PC-9 (cell line): ENCODE measurements around the gene SELE.

Source experiments
- CTCF ChIP-seq: fragments of 200-600 bp; sonication (generic); conservative IDR thresholded peaks from 2 replicates; pipeline ENCODE4 v1.6.1; 2017; ENCODE audit warnings: mixed run types, antibody characterized with exemption, mild to moderate bottlenecking, moderate library complexity
- EZH2 ChIP-seq: fragments of 200-600 bp; sonication (generic); IDR thresholded peaks from 2 replicates; pipeline ENCODE4 v1.8.0; 2017; ENCODE audit warnings: antibody characterized with exemption, low read depth

DNA sequence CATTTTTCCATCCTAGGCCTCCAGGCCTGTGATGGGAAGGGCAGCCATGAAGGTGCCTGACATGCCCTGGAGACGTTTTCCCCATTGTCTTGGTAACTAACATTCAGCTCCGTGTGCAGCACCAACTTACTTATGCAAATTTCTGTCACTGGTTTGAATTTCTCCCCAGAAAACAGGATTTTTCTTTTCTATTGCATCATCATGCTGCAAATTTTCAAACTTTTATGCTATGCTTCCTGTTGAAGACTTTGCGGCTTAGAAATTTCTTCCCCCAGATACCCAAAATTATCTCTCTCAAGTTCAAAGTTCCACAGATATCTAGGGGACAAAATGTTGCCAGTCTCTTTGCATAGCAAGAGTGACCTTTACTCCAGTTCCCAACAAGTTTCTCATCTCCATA is 25.2 kb upstream of the SELE start:
- no peak for TF ChIP-seq CTCF
- no peak for TF ChIP-seq EZH2
